Measurements from ENCODE around the gene CAPN7.
A peak's percentile ranks its signal among the peaks of the same experiment; 100 is the strongest.

DNA sequence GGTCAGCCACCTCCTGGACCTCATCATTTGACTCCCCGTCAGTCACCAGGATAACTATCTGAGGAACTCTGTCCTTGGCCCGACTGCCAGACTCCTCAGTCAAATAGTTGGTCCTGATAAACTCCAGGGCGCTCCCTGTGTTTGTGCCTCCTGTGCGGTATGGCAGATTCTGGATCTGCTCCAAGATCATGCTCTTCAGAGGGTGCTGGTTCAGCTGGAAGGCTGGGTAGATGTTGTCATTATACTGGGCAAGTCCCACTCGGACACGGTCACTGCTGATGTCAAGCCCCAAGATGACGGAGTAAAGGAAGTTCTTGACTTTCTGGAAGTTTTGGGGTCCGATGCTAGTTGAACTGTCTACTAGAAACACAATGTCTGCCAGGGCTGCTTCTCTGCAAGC is 31.1 kb upstream of the CAPN7 start:
- TF ChIP-seq POLR2AphosphoS5 (IDR thresholded peaks at IDR 0.05) = peak in 1 of 4 donors; percentile 33
- TF ChIP-seq, protein P1, sequence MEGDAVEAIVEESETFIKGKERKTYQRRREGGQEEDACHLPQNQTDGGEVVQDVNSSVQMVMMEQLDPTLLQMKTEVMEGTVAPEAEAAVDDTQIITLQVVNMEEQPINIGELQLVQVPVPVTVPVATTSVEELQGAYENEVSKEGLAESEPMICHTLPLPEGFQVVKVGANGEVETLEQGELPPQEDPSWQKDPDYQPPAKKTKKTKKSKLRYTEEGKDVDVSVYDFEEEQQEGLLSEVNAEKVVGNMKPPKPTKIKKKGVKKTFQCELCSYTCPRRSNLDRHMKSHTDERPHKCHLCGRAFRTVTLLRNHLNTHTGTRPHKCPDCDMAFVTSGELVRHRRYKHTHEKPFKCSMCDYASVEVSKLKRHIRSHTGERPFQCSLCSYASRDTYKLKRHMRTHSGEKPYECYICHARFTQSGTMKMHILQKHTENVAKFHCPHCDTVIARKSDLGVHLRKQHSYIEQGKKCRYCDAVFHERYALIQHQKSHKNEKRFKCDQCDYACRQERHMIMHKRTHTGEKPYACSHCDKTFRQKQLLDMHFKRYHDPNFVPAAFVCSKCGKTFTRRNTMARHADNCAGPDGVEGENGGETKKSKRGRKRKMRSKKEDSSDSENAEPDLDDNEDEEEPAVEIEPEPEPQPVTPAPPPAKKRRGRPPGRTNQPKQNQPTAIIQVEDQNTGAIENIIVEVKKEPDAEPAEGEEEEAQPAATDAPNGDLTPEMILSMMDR (IDR thresholded peaks at IDR 0.05) = no peak

All from sigmoid colon (tissue), 4 donors.